Measurements from ENCODE around the gene GSG1L.

Gene GSG1L

GRCh38 chr16:27869411-27869810 lies 194.1 kb downstream of the GSG1L start:
- no peak for DNase-seq (ENCODE audit: low read depth, low spot score)
- no peak overlapping the region for H3K27ac ChIP-seq

GRCh38 chr16:27868180-27868579 lies 195.3 kb downstream of the GSG1L start:
- no peak overlapping the region for H3K27ac ChIP-seq
- no peak for DNase-seq (ENCODE audit: low read depth, low spot score)

GRCh38 chr16:27867122-27868110 lies 196.1 kb downstream of the GSG1L start:
- DNase-seq (ENCODE audit: low read depth, low spot score): peak; percentile 2
- H3K27ac ChIP-seq: no peak overlapping the region

- DNase-seq (ENCODE audit: low read depth, low spot score): no peak
- no peak overlapping the region for H3K27ac ChIP-seq
Measured at GRCh38 chr16:27863377-27863776, 200.1 kb downstream of the GSG1L start.

- H3K27ac ChIP-seq: no peak overlapping the region
- no peak for DNase-seq (ENCODE audit: low read depth, low spot score)
Measured at GRCh38 chr16:27862953-27863352, 200.6 kb downstream of the GSG1L start.

GRCh38 chr16:27860091-27860490 lies 203.4 kb downstream of the GSG1L start:
- no peak overlapping the region for H3K27ac ChIP-seq
- no peak for DNase-seq (ENCODE audit: low read depth, low spot score)

- DNase-seq (ENCODE audit: low read depth, low spot score): no peak
- no peak overlapping the region for H3K27ac ChIP-seq
Measured at GRCh38 chr16:27859020-27859419, 204.5 kb downstream of the GSG1L start.

- no peak overlapping the region for H3K27ac ChIP-seq
- DNase-seq (ENCODE audit: low read depth, low spot score): no peak
Measured at GRCh38 chr16:27853651-27854050, 209.9 kb downstream of the GSG1L start.

GRCh38 chr16:27853101-27853500 lies 210.4 kb downstream of the GSG1L start:
- H3K27ac ChIP-seq: no peak overlapping the region
- no peak for DNase-seq (ENCODE audit: low read depth, low spot score)

GRCh38 chr16:27852681-27853080 lies 210.8 kb downstream of the GSG1L start:
- no peak overlapping the region for H3K27ac ChIP-seq
- no peak for DNase-seq (ENCODE audit: low read depth, low spot score)

GRCh38 chr16:27852116-27852515 lies 211.4 kb downstream of the GSG1L start:
- H3K27ac ChIP-seq: no peak overlapping the region
- no peak for DNase-seq (ENCODE audit: low read depth, low spot score)

- no peak for DNase-seq (ENCODE audit: low read depth, low spot score)
- no peak overlapping the region for H3K27ac ChIP-seq
Measured at GRCh38 chr16:27851586-27851985, 211.9 kb downstream of the GSG1L start.

GRCh38 chr16:27849621-27850020 lies 213.9 kb downstream of the GSG1L start:
- DNase-seq (ENCODE audit: low read depth, low spot score): no peak
- H3K27ac ChIP-seq: no peak overlapping the region

GRCh38 chr16:27847030-27847550 lies 216.4 kb downstream of the GSG1L start:
- no peak for DNase-seq (ENCODE audit: low read depth, low spot score)
- no peak overlapping the region for H3K27ac ChIP-seq

- no peak for DNase-seq (ENCODE audit: low read depth, low spot score)
- H3K27ac ChIP-seq: no peak overlapping the region
Measured at GRCh38 chr16:27844826-27845225, 218.7 kb downstream of the GSG1L start.

GRCh38 chr16:27843800-27844199 lies 219.7 kb downstream of the GSG1L start:
- H3K27ac ChIP-seq: no peak overlapping the region
- no peak for DNase-seq (ENCODE audit: low read depth, low spot score)

GRCh38 chr16:27841911-27842310 lies 221.6 kb downstream of the GSG1L start:
- no peak overlapping the region for H3K27ac ChIP-seq
- DNase-seq (ENCODE audit: low read depth, low spot score): no peak

- DNase-seq (ENCODE audit: low read depth, low spot score): no peak
- no peak overlapping the region for H3K27ac ChIP-seq
Measured at GRCh38 chr16:27841061-27841801, 222.3 kb downstream of the GSG1L start.

- DNase-seq (ENCODE audit: low read depth, low spot score): no peak
- H3K27ac ChIP-seq: no peak overlapping the region
Measured at GRCh38 chr16:27840311-27841060, 223.0 kb downstream of the GSG1L start.

- peak; percentile 22 for DNase-seq (ENCODE audit: low read depth, low spot score)
- H3K27ac ChIP-seq: peak overlapping the region; percentile 38
Measured at GRCh38 chr16:27839419-27839818, 224.1 kb downstream of the GSG1L start.
